ENCODE results near the gene PHF10. TPM values are rescaled to one million over a fixed set of nuclear protein-coding genes. Genes with fewer than 3 reads are reported as not detected.

PHF10 gene
- total RNA-seq, 3 donors from 2014 or later: 27.9 to 79.1 (median 29.8) TPM

GRCh38 chr6:169720207-169720855, 4.0 kb downstream of the PHF10 start:
- ATAC-seq (no peak), DNase-seq (no peak)
- TF ChIP-seq CTCF (IDR thresholded peaks at IDR 0.05): no peak
- no peaks in the 10 kb centered on the region for H3K9me3 ChIP-seq
- H3K36me3 ChIP-seq (ENCODE audit: low read depth): peaks cover 4% of the 10 kb centered on the region
- intact Hi-C loops (cut with DNase I, micrococcal nuclease): no loop called here
- peaks cover 8% of the 10 kb centered on the region for H3K4me1 ChIP-seq (ENCODE audit: low read depth)
- H3K4me3 ChIP-seq: no peak overlapping the region

GRCh38 chr6:169719117-169719516, 5.2 kb downstream of the PHF10 start:
- Histone ChIP-seq H3K9me3 (no peaks in the 10 kb centered on the region), H3K4me1 (ENCODE audit: low read depth) (peaks cover 8% of the 10 kb centered on the region), H3K4me3 (no peak overlapping the region), H3K36me3 (ENCODE audit: low read depth) (peaks cover 4% of the 10 kb centered on the region)
- ATAC-seq: no peak
- no peak for TF ChIP-seq CTCF (IDR thresholded peaks at IDR 0.05)
- intact Hi-C loops (cut with DNase I, micrococcal nuclease): no loop called here
- DNase-seq: no peak

- H3K36me3 ChIP-seq (ENCODE audit: low read depth): peaks cover 4% of the 10 kb centered on the region
These were observed 9.7 kb downstream of the PHF10 start for GRCh38 chr6:169714595-169714994.

GRCh38 chr6:169714178-169714577, 10.1 kb downstream of the PHF10 start:
- intact Hi-C loops (cut with DNase I, micrococcal nuclease): no loop called here
- Histone ChIP-seq H3K4me3 (no peak overlapping the region), H3K4me1 (ENCODE audit: low read depth) (no peaks in the 10 kb centered on the region), H3K9me3 (no peaks in the 10 kb centered on the region), H3K36me3 (ENCODE audit: low read depth) (peaks cover 4% of the 10 kb centered on the region)
- DNase-seq: no peak
- no peak for ATAC-seq
- TF ChIP-seq CTCF (IDR thresholded peaks at IDR 0.05): no peak

More at GRCh38 chr6:169714595-169714994, 9.7 kb downstream of the PHF10 start:
- intact Hi-C loops (cut with DNase I, micrococcal nuclease): no loop called here
- no peak overlapping the region for H3K4me3 ChIP-seq
- no peaks in the 10 kb centered on the region for H3K9me3 ChIP-seq
- no peak for TF ChIP-seq CTCF (IDR thresholded peaks at IDR 0.05)
- no peaks in the 10 kb centered on the region for H3K4me1 ChIP-seq (ENCODE audit: low read depth)
- no peak for ATAC-seq
- DNase-seq: no peak

- no peak for TF ChIP-seq CTCF (IDR thresholded peaks at IDR 0.05)
- H3K4me1 ChIP-seq (ENCODE audit: low read depth): no peaks in the 10 kb centered on the region
- H3K9me3 ChIP-seq: no peaks in the 10 kb centered on the region
- intact Hi-C loops (cut with DNase I, micrococcal nuclease): no loop called here
- no peaks in the 10 kb centered on the region for H3K36me3 ChIP-seq (ENCODE audit: low read depth)
- no peak for ATAC-seq
- no peak for DNase-seq
- no peak overlapping the region for H3K4me3 ChIP-seq
These were observed 14.3 kb downstream of the PHF10 start for GRCh38 chr6:169710009-169710408.

GRCh38 chr6:169709293-169709692, 15.0 kb downstream of the PHF10 start:
- intact Hi-C loops (cut with DNase I, micrococcal nuclease): no loop called here
- DNase-seq (no peak), ATAC-seq (no peak)
- no peaks in the 10 kb centered on the region for H3K36me3 ChIP-seq (ENCODE audit: low read depth)
- no peaks in the 10 kb centered on the region for H3K9me3 ChIP-seq
- no peak for TF ChIP-seq CTCF (IDR thresholded peaks at IDR 0.05)
- peaks cover 2% of the 10 kb centered on the region for H3K4me1 ChIP-seq (ENCODE audit: low read depth)
- no peak overlapping the region for H3K4me3 ChIP-seq
